Superior temporal gyrus (tissue), 1 donor: ENCODE results near the gene ADAMTS2.

Experiments
- DNase-seq: peaks from one replicate; pipeline ENCODE4 v3.0.0-alpha.2; 2016; ENCODE audit errors: extremely low spot score

ADAMTS2 gene

GRCh38 chr5:179266291-179267070, 78.8 kb downstream of the ADAMTS2 start:
- no peak for DNase-seq

GRCh38 chr5:179265514-179266290, 79.6 kb downstream of the ADAMTS2 start:
- DNase-seq: no peak

GRCh38 chr5:179264783-179265513, 80.3 kb downstream of the ADAMTS2 start:
- DNase-seq: no peak

GRCh38 chr5:179264053-179264782, 81.0 kb downstream of the ADAMTS2 start:
- DNase-seq: no peak

GRCh38 chr5:179263391-179264052, 81.7 kb downstream of the ADAMTS2 start:
- DNase-seq: no peak

GRCh38 chr5:179262126-179262920, 82.9 kb downstream of the ADAMTS2 start:
- DNase-seq: no peak

GRCh38 chr5:179261301-179262125, 83.7 kb downstream of the ADAMTS2 start:
- no peak for DNase-seq

GRCh38 chr5:179260324-179261070, 84.8 kb downstream of the ADAMTS2 start:
- DNase-seq: no peak

GRCh38 chr5:179259731-179260323, 85.4 kb downstream of the ADAMTS2 start:
- no peak for DNase-seq

- no peak for DNase-seq
Observed at GRCh38 chr5:179258922-179259730, 86.1 kb downstream of the ADAMTS2 start.

GRCh38 chr5:179258001-179258921, 87.0 kb downstream of the ADAMTS2 start:
- DNase-seq: no peak

- no peak for DNase-seq
Observed at GRCh38 chr5:179257176-179257682, 88.0 kb downstream of the ADAMTS2 start.

GRCh38 chr5:179256328-179257175, 88.7 kb downstream of the ADAMTS2 start:
- DNase-seq: no peak

- DNase-seq: no peak
Observed at GRCh38 chr5:179255527-179256327, 89.5 kb downstream of the ADAMTS2 start.
